ENCODE data around the gene PSME2. TPM values are rescaled to one million over a fixed set of nuclear protein-coding genes. Genes with fewer than 3 reads are reported as not detected.

PSME2 gene
- total RNA-seq, 1 donor from 2014 or later, result 120 TPM

DNA sequence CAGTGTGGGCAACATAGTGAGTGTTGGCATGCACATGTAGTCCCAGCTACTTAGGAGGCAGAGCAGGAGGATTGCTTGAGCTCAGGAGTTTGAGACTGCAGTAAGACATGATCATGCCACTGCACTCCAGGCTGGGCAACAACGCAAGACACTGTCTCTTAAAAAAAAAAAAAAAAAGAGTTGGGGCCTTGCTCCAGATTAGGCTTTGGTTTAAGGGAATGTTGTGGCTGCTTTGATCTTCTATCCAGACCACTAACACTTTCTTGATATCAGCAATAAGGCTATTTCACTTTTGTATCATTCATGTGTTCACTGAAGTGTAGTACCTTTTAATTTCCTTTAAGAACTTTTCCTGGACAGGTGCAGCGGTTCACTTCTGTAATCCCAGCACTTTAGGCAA is 18.7 kb downstream of the PSME2 start:
- DNase-seq (ENCODE audit: low spot score, unreplicated experiment), result no peak
- TF ChIP-seq, protein P1, sequence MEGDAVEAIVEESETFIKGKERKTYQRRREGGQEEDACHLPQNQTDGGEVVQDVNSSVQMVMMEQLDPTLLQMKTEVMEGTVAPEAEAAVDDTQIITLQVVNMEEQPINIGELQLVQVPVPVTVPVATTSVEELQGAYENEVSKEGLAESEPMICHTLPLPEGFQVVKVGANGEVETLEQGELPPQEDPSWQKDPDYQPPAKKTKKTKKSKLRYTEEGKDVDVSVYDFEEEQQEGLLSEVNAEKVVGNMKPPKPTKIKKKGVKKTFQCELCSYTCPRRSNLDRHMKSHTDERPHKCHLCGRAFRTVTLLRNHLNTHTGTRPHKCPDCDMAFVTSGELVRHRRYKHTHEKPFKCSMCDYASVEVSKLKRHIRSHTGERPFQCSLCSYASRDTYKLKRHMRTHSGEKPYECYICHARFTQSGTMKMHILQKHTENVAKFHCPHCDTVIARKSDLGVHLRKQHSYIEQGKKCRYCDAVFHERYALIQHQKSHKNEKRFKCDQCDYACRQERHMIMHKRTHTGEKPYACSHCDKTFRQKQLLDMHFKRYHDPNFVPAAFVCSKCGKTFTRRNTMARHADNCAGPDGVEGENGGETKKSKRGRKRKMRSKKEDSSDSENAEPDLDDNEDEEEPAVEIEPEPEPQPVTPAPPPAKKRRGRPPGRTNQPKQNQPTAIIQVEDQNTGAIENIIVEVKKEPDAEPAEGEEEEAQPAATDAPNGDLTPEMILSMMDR (IDR thresholded peaks at IDR 0.05; ENCODE audit: unreplicated experiment), result no peak
- Mint-ChIP-seq H3K4me1 (ENCODE audit: low read depth) (peaks cover 5% of the 10 kb centered on the region), H3K9me3 (ENCODE audit: low read depth) (no peaks in the 10 kb centered on the region), H3K27me3 (no peaks in the 10 kb centered on the region), H3K27ac (no peak overlapping the region), H3K36me3 (ENCODE audit: insufficient read depth) (peaks cover 3% of the 10 kb centered on the region), H3K4me3 (ENCODE audit: low read depth) (no peak overlapping the region)

DNA sequence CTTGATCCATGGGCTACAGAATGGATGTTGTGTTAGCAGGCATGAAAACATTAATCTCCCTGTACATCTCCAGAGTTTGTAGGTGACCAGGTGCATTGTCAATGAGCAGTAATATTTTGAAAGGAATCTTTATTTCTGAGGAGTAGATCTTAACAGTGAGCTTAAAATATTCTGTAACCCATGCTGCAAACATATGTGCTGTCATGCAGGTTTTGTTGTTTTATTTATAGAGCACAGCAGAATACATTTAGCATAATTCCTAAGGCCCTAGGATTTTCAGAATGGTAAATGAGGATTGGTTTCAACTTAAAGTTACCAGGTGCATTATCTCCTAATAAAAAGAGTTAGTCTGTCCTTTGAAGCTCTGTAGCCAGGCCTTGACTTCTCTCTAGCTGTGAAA is 19.5 kb downstream of the PSME2 start:
- Mint-ChIP-seq H3K27ac (no peak overlapping the region), H3K4me1 (ENCODE audit: low read depth) (peaks cover 5% of the 10 kb centered on the region), H3K4me3 (ENCODE audit: low read depth) (no peak overlapping the region), H3K36me3 (ENCODE audit: insufficient read depth) (peaks cover 3% of the 10 kb centered on the region), H3K27me3 (no peaks in the 10 kb centered on the region), H3K9me3 (ENCODE audit: low read depth) (no peaks in the 10 kb centered on the region)
- no peak for DNase-seq (ENCODE audit: low spot score, unreplicated experiment)
- TF ChIP-seq, protein P1 (IDR thresholded peaks at IDR 0.05; ENCODE audit: unreplicated experiment), result no peak

DNA sequence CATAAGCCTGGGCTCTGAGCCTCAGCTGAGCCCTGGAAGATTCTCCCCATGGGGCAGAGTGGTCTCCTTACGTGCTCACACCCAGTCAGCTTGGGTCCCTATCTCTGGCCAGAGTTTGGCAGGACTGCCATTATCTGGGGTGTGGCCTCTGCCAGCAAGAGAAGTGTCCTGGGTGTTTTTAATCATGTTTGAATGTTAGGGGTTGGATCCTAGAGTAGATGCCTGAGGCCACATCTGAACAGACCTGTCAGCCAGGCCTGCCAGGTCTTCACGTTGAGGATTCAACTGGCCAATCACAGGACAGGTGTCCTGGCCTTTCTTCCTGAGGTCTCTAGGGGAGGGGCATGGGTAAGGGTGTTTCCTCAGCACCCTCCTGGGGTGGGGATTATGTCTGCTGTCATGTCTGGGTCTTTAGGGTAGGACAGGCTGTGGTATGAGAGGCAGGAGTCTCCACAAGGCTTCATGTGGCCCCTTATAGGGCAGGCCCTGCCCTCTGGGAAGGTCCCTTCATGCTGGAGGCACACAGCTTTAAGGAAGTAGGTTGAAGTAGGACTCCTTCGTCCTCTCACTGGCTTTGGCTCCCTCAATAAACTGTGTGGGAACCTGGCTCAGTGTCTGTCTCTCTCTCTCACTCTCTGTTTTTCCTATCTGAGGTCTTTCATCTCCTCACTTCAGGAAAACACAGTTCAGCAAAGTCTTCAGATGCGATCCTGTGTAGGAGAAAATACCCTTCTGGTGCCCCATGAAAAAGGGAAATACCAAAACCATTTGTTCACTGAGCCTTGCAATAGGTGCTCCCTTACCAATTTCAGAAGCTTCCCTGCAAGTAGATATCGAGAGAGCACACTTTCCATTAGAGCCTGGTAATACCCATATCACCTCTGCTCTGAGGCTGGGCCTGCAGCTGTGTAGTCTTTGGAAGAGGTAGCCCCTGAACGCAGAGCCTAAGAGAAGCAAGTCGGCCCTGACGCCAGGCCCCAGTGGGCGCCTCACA is 22.7 kb downstream of the PSME2 start:
- TF ChIP-seq, protein P1 (IDR thresholded peaks at IDR 0.05; ENCODE audit: unreplicated experiment), result no peak
- H3K27me3 Mint-ChIP-seq, result no peaks in the 10 kb centered on the region
- no peak overlapping the region for H3K27ac Mint-ChIP-seq
- H3K9me3 Mint-ChIP-seq (ENCODE audit: low read depth), result no peaks in the 10 kb centered on the region
- no peak overlapping the region for H3K4me3 Mint-ChIP-seq (ENCODE audit: low read depth)
- no peak for DNase-seq (ENCODE audit: low spot score, unreplicated experiment)
- H3K4me1 Mint-ChIP-seq (ENCODE audit: low read depth), result no peaks in the 10 kb centered on the region
- H3K36me3 Mint-ChIP-seq (ENCODE audit: insufficient read depth), result peaks cover 14% of the 10 kb centered on the region

DNA sequence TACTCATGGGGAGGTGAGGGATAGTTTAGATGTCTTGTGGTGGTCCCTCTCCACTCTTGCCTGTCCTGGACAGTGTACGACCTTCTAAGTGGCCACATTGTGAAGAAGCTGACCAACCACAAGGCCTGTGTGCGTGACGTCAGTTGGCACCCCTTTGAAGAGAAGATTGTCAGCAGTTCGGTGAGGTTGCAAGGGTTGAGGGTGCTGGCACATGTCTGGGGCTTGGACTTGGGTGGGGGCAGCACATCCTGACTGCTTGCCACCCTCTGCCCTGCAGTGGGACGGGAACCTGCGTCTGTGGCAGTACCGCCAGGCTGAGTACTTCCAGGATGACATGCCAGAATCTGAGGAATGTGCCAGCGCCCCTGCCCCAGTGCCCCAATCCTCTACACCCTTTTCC is 23.5 kb downstream of the PSME2 start:
- DNase-seq (ENCODE audit: low spot score, unreplicated experiment), result no peak
- no peak overlapping the region for H3K4me3 Mint-ChIP-seq (ENCODE audit: low read depth)
- peaks cover 21% of the 10 kb centered on the region for H3K36me3 Mint-ChIP-seq (ENCODE audit: insufficient read depth)
- TF ChIP-seq, protein P1 (IDR thresholded peaks at IDR 0.05; ENCODE audit: unreplicated experiment), result no peak
- no peaks in the 10 kb centered on the region for H3K9me3 Mint-ChIP-seq (ENCODE audit: low read depth)
- peak overlapping the region; percentile 46 for H3K27ac Mint-ChIP-seq
- no peaks in the 10 kb centered on the region for H3K27me3 Mint-ChIP-seq
- H3K4me1 Mint-ChIP-seq (ENCODE audit: low read depth), result no peaks in the 10 kb centered on the region

DNA sequence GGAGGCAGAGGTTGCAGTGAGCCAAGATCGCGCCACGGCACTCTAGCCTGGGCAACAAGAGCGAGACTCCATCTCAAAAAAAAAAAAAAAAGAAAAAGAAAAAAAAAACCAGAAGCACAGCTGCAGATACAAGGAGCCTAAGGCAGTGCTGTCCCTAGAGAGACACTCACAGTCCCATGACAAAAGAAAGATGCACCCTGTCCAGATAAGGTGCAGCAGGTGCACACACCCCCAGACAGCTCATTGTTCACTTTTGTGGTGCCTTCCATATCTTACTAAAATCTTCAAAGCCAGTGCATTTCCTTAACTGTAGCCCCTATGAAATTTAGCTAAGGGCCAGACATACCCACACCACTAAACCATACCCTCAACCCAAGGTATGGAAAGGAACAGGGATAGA is 24.0 kb downstream of the PSME2 start:
- Mint-ChIP-seq H3K9me3 (ENCODE audit: low read depth) (no peaks in the 10 kb centered on the region), H3K36me3 (ENCODE audit: insufficient read depth) (peaks cover 21% of the 10 kb centered on the region), H3K4me3 (ENCODE audit: low read depth) (no peak overlapping the region), H3K4me1 (ENCODE audit: low read depth) (no peaks in the 10 kb centered on the region), H3K27me3 (no peaks in the 10 kb centered on the region), H3K27ac (no peak overlapping the region)
- DNase-seq (ENCODE audit: low spot score, unreplicated experiment), result no peak
- TF ChIP-seq, protein P1 (IDR thresholded peaks at IDR 0.05; ENCODE audit: unreplicated experiment), result no peak
